ENCODE results near the gene ATXN2L. TPM values are rescaled to one million over a fixed set of nuclear protein-coding genes. Genes with fewer than 3 reads are reported as not detected.

The ATXN2L gene
- total and polyA plus RNA-seq, 4 donors: 23.1 to 40.7 (median 32.8) TPM

DNA sequence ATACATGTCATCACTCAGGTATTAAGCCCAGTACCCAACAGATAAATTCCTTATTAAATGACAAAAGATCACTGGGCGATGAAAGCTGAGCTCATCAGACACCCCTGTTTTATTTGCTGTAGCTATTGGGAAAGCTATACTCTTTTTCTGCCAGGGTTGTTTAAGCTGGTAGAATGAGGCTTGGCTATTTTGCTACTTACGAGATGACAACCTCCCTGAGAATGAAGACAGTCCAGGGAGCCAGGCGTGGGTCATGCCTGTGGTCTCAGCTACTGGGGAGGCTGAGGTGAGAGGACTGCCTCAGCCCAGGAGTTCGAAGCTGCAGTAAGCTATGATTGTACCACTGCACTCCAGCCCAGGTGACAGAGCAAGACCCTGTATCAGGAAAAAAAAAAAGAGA is 36.5 kb downstream of the ATXN2L start:
- Histone ChIP-seq H3K4me1 (ENCODE audit: control insufficient read depth in 4 of 4, insufficient read depth in 4 of 4, low read length in 3 of 4) (peaks cover 0 to 4% (median 3%) of the 10 kb centered on the region in 4 donors), H3K9me3 (ENCODE audit: control insufficient read depth in 4 of 4, low read length in 3 of 4) (no peaks in the 10 kb centered on the region), H3K4me3 (ENCODE audit: low read depth in 1 of 3, low read length in 3 of 3) (no peak overlapping the region), H3K27me3 (ENCODE audit: control insufficient read depth in 4 of 4, insufficient read depth in 4 of 4, low read length in 3 of 4) (no peaks in the 10 kb centered on the region), H3K36me3 (ENCODE audit: control insufficient read depth in 4 of 4, insufficient read depth in 3 of 4, low read depth in 1 of 4, low read length in 3 of 4) (no peaks in the 10 kb centered on the region), H3K27ac (ENCODE audit: low read depth in 1 of 2, low read length in 2 of 2) (no peak overlapping the region), H3K9ac (ENCODE audit: low read depth in 1 of 2, low read length in 2 of 2) (no peak overlapping the region)
- DNase-seq (ENCODE audit: low spot score): no peak
- WGBS: 81% methylated on average over 4 of the region's 4 CpGs
- TF ChIP-seq FOXA2 (IDR thresholded peaks at IDR 0.05): no peak
- TF ChIP-seq, protein P1, sequence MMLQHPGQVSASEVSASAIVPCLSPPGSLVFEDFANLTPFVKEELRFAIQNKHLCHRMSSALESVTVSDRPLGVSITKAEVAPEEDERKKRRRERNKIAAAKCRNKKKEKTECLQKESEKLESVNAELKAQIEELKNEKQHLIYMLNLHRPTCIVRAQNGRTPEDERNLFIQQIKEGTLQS (IDR thresholded peaks at IDR 0.05): no peak

DNA sequence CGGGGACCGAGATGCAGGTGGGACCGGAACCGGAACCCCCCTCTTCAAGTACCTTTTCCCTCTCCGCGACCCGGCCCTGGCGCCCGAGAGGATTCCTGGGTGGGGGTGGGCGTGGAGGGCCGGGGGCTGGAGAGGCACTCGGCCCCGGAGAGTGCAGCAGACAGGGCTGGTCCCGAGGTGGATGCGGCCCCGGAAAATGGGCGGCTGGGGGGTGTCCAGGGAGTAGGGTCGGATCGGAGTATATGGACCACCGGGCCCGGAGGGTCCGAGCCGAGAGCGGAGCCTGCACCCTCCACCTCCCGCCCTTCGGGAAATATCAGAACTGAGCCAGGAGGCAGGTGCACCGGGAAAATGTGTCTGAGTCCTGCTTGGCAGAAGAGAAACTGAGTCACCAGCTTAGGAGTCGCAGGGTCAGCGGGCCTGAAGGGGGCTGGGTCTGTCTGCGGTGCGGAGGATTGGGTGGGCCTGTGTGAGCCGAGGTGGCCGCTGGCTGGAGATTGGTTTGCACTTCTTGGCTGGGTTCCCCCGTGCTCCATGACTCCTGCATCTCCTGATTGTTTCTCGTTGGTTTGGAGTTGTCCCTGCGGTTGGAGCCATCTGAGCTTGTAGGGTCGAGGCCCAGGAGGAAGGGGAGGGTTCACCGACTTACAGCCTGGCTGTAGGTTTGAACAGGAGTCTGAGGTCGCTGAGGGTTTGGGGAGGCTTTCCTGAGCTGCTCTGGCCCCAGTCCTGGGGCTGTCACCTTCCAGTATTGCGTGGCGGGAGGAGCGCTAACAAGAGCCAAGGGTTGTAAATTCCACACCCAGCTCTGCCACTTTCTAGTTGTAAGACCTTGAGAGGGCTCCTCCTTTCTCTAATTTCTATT is 41.4 kb downstream of the ATXN2L start:
- Histone ChIP-seq H3K27me3 (ENCODE audit: control insufficient read depth in 4 of 4, insufficient read depth in 4 of 4, low read length in 3 of 4) (no peaks in the 10 kb centered on the region), H3K9me3 (ENCODE audit: control insufficient read depth in 4 of 4, low read length in 3 of 4) (no peaks in the 10 kb centered on the region), H3K36me3 (ENCODE audit: control insufficient read depth in 4 of 4, insufficient read depth in 3 of 4, low read depth in 1 of 4, low read length in 3 of 4) (peaks cover 4 to 14% (median 8%) of the 10 kb centered on the region in 4 donors), H3K4me3 (ENCODE audit: low read depth in 1 of 3, low read length in 3 of 3) (peak overlapping the region; percentile 82 to 99 (median 90)), H3K9ac (ENCODE audit: low read depth in 1 of 2, low read length in 2 of 2) (peak overlapping the region in 1 of 2 donors; percentile 70), H3K27ac (ENCODE audit: low read depth in 1 of 2, low read length in 2 of 2) (peak overlapping the region; percentile 84 to 96), H3K4me1 (ENCODE audit: control insufficient read depth in 4 of 4, insufficient read depth in 4 of 4, low read length in 3 of 4) (peaks cover 0 to 20% (median 17%) of the 10 kb centered on the region in 4 donors)
- DNase-seq (ENCODE audit: low spot score): no peak
- no peak for TF ChIP-seq RAD21 (IDR thresholded peaks at IDR 0.05)
- no peak for TF ChIP-seq SP1 (IDR thresholded peaks at IDR 0.05)
- TF ChIP-seq, protein P2, sequence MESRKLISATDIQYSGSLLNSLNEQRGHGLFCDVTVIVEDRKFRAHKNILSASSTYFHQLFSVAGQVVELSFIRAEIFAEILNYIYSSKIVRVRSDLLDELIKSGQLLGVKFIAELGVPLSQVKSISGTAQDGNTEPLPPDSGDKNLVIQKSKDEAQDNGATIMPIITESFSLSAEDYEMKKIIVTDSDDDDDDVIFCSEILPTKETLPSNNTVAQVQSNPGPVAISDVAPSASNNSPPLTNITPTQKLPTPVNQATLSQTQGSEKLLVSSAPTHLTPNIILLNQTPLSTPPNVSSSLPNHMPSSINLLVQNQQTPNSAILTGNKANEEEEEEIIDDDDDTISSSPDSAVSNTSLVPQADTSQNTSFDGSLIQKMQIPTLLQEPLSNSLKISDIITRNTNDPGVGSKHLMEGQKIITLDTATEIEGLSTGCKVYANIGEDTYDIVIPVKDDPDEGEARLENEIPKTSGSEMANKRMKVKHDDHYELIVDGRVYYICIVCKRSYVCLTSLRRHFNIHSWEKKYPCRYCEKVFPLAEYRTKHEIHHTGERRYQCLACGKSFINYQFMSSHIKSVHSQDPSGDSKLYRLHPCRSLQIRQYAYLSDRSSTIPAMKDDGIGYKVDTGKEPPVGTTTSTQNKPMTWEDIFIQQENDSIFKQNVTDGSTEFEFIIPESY (IDR thresholded peaks at IDR 0.05): no peak
- peak in 1 of 2 donors; percentile 45 for TF ChIP-seq GABPA (IDR thresholded peaks at IDR 0.05 in 1 of 2, conservative IDR thresholded peaks at IDR 0.05 in 1 of 2)
- TF ChIP-seq JUND (IDR thresholded peaks at IDR 0.05): no peak
- TF ChIP-seq, protein P3, sequence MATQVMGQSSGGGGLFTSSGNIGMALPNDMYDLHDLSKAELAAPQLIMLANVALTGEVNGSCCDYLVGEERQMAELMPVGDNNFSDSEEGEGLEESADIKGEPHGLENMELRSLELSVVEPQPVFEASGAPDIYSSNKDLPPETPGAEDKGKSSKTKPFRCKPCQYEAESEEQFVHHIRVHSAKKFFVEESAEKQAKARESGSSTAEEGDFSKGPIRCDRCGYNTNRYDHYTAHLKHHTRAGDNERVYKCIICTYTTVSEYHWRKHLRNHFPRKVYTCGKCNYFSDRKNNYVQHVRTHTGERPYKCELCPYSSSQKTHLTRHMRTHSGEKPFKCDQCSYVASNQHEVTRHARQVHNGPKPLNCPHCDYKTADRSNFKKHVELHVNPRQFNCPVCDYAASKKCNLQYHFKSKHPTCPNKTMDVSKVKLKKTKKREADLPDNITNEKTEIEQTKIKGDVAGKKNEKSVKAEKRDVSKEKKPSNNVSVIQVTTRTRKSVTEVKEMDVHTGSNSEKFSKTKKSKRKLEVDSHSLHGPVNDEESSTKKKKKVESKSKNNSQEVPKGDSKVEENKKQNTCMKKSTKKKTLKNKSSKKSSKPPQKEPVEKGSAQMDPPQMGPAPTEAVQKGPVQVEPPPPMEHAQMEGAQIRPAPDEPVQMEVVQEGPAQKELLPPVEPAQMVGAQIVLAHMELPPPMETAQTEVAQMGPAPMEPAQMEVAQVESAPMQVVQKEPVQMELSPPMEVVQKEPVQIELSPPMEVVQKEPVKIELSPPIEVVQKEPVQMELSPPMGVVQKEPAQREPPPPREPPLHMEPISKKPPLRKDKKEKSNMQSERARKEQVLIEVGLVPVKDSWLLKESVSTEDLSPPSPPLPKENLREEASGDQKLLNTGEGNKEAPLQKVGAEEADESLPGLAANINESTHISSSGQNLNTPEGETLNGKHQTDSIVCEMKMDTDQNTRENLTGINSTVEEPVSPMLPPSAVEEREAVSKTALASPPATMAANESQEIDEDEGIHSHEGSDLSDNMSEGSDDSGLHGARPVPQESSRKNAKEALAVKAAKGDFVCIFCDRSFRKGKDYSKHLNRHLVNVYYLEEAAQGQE (IDR thresholded peaks at IDR 0.05): no peak
- 2% methylated on average over 42 of the region's 42 CpGs for WGBS

DNA sequence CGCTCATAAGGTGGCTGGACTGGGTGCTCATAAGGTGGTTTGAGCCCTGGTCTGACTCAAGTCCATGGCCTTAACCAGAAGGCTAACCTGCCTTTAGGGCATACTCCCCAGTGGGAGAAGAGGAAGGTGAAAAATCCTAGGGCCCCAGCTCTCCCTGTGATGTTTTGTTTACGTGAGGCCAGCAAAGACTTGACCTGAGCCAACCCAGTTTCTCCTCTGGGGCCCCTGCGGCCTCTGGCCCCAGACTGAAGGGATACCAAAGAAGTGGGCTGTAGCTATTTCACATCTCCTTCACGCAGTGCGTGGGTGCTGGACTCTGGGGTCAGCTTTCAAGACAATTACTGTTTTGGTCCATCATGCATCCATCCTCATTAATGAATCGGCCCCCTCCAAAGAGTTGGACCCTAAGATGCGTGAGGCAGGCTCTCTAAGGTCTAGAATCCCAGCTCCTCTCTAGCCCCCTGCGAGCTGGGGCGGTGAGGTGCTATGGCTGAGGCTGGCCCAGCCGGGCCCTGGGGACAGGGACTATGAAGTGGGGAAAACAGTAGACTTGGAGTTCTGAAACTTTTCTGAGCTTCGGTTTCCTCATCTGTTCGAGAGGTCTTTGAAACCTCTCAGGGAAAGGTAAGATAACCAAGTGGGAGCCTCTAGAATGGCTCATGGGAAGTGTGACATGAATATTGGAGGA is 42.3 kb downstream of the ATXN2L start:
- Histone ChIP-seq H3K27ac (ENCODE audit: low read depth in 1 of 2, low read length in 2 of 2) (no peak overlapping the region), H3K27me3 (ENCODE audit: control insufficient read depth in 4 of 4, insufficient read depth in 4 of 4, low read length in 3 of 4) (no peaks in the 10 kb centered on the region), H3K9ac (ENCODE audit: low read depth in 1 of 2, low read length in 2 of 2) (no peak overlapping the region), H3K4me3 (ENCODE audit: low read depth in 1 of 3, low read length in 3 of 3) (no peak overlapping the region), H3K4me1 (ENCODE audit: control insufficient read depth in 4 of 4, insufficient read depth in 4 of 4, low read length in 3 of 4) (peaks cover 0 to 20% (median 17%) of the 10 kb centered on the region in 4 donors), H3K36me3 (ENCODE audit: control insufficient read depth in 4 of 4, insufficient read depth in 3 of 4, low read depth in 1 of 4, low read length in 3 of 4) (peaks cover 7 to 24% (median 18%) of the 10 kb centered on the region in 4 donors), H3K9me3 (ENCODE audit: control insufficient read depth in 4 of 4, low read length in 3 of 4) (no peaks in the 10 kb centered on the region)
- WGBS: 90% methylated on average over 12 of the region's 12 CpGs
- no peak for DNase-seq (ENCODE audit: low spot score)
- TF ChIP-seq SP1 (IDR thresholded peaks at IDR 0.05) (no peak), HNF4G (IDR thresholded peaks at IDR 0.05) (no peak), NR2F2 (IDR thresholded peaks at IDR 0.05) (no peak), TAF1 (conservative IDR thresholded peaks at IDR 0.05) (no peak), RAD21 (IDR thresholded peaks at IDR 0.05) (no peak), GABPA (IDR thresholded peaks at IDR 0.05 in 1 of 2, conservative IDR thresholded peaks at IDR 0.05 in 1 of 2) (no peak)
- TF ChIP-seq, protein P1 (IDR thresholded peaks at IDR 0.05): no peak
- TF ChIP-seq, protein P2 (IDR thresholded peaks at IDR 0.05): no peak

All from liver (tissue), 9 donors.